ENCODE results near the gene SOX15. TPM values are rescaled to one million over a fixed set of nuclear protein-coding genes. Genes with fewer than 3 reads are reported as not detected.

Gene SOX15
- total and polyA plus RNA-seq, 5 donors from 2014 or later: not detected

DNA sequence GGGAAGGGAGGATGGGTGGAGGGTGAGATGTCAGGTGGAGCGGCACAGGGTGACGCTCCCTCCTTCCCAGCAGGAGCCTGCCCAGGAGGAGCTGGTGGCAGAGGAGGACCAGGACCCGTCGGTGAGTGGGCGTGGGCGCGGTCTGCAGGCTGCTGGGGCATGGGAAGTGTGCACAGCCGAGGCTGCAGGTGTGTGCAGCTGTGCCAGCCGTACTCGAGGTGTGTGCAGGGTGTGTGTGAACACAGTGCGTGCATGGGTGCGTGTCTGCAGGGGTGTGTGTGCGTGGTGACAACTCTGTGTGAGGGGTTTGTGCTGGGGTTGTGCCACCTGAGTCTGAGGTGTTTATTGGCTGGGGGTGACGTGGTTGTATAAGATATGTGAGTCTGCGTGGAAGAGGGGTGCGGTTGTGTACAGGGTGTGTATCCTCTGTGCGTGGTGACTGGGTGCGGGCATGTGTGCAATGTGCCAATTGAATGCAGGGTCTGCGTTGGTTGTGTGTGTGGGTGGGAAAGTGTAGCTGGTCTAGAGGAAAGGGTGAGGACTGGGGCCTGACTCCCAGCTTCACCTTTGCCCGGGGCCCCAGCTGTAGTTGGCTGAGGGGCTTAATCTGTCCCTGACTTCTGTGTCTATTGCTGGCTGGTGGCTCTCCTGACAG lies 40.4 kb downstream of the SOX15 start:
- Mint-ChIP-seq H3K4me1 (peaks cover 5 to 63% (median 47%) of the 10 kb centered on the region in 4 donors), H3K27me3 (no peaks in the 10 kb centered on the region), H3K4me3 (peak overlapping the region; percentile 89 to 96 (median 92)), H3K27ac (peak overlapping the region; percentile 88 to 97 (median 92)), H3K9me3 (no peaks in the 10 kb centered on the region), H3K36me3 (peaks cover 16% of the 10 kb centered on the region)
- DNase-seq (peak; percentile 15 to 87 (median 42)), ATAC-seq (ENCODE audit: low read depth in 2 of 2) (peak; percentile 56 to 63)
- H3K27me3 ChIP-seq (ENCODE audit: control insufficient read depth, insufficient read depth, low read length): no peaks in the 10 kb centered on the region
- H3K4me3 ChIP-seq (ENCODE audit: low read depth, low read length): peak overlapping the region; percentile 70
- H3K9me3 ChIP-seq (ENCODE audit: control insufficient read depth in 2 of 2, low read length in 2 of 2): no peaks in the 10 kb centered on the region
- no peaks in the 10 kb centered on the region for H3K36me3 ChIP-seq (ENCODE audit: control insufficient read depth, insufficient read depth, low read length)
- peaks cover 51% of the 10 kb centered on the region for H3K4me1 ChIP-seq (ENCODE audit: control insufficient read depth, insufficient read depth, low read length, poor library complexity, severe bottlenecking)
- H3K27ac ChIP-seq (ENCODE audit: insufficient read depth, low read length, poor library complexity, severe bottlenecking): peak overlapping the region; percentile 69

DNA sequence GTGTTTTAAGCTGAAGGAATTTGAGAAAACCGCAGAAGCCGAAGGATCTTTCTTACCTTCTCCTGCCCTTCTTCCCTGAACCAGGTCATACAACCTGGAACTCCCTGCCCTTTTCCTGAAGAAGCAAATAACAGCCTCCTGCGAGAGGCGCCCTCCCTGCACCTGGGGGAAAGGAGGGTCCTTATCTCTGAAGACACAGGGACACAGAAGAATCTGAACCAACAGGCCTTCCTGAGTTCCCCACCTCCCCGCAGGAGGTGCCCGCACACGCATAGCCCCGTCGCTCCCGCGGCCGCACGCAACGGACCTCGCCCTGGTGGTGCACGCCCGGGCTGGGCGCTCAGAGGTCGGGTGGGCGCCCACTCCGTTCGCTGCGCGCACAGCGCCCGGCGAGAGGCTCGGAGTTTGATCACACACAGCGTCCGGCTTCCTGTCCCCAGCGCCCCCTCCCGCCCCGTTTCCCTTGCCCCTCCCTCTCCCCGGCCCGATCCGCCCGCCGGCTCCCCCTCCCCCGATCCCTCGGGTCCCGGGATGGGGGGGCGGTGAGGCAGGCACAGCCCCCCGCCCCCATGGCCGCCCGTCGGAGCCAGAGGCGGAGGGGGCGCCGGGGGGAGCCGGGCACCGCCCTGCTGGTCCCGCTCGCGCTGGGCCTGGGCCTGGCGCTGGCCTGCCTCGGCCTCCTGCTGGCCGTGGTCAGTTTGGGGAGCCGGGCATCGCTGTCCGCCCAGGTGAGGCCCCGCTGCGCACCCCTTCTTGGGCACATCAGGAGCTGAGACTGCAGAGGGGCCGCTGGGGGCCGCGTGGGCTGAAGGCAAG lies 41.1 kb downstream of the SOX15 start, which contains the start of gene TNFSF12:
TNFSF12 (plus strand) TSS at position 474 of the 816 bp plus-strand sequence; CDS start at position 570, 96 bp downstream.
- no peaks in the 10 kb centered on the region for H3K36me3 ChIP-seq (ENCODE audit: control insufficient read depth, insufficient read depth, low read length)
- peak; percentile 35 to 42 for ATAC-seq (ENCODE audit: low read depth in 2 of 2)
- peak within 1 kb of the TSS; percentile 84 for H3K4me3 ChIP-seq (ENCODE audit: low read depth, low read length)
- H3K9me3 Mint-ChIP-seq: no peaks in the 10 kb centered on the region
- peak within 1 kb of the TSS; percentile 69 for H3K27ac ChIP-seq (ENCODE audit: insufficient read depth, low read length, poor library complexity, severe bottlenecking)
- peaks cover 5 to 60% (median 45%) of the 10 kb centered on the region in 4 donors for H3K4me1 Mint-ChIP-seq
- peaks cover 48% of the 10 kb centered on the region for H3K4me1 ChIP-seq (ENCODE audit: control insufficient read depth, insufficient read depth, low read length, poor library complexity, severe bottlenecking)
- H3K27me3 Mint-ChIP-seq: peaks cover under 1% of the 10 kb centered on the region
- H3K36me3 Mint-ChIP-seq: peaks cover 13% of the 10 kb centered on the region
- no peaks in the 10 kb centered on the region for H3K27me3 ChIP-seq (ENCODE audit: control insufficient read depth, insufficient read depth, low read length)
- H3K4me3 Mint-ChIP-seq: peak within 1 kb of the TSS; percentile 90 to 97 (median 92)
- peak; percentile 46 to 80 (median 56) for DNase-seq
- H3K9me3 ChIP-seq (ENCODE audit: control insufficient read depth in 2 of 2, low read length in 2 of 2): no peaks in the 10 kb centered on the region
- peak within 1 kb of the TSS; percentile 90 to 97 (median 97) for H3K27ac Mint-ChIP-seq

DNA sequence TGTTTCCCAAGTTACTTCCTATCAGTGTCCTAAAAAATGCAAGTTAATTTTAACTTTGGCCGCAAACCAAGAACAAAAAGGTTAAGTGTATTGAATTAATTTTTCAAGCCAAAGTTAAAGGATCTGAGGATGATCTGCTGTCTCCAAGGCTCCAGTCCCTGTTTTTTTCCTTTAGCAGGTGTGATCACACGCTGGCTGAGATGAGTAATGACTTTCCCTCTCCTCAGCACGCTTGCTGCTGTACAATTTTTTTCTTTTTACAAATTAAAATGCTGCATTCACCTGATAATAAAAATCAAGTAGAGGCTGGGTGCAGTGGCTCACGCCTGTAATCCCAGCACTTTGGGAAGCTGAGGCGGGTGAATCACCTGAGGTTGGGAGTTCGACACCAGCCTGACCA lies 45.0 kb downstream of the SOX15 start:
- H3K27me3 ChIP-seq (ENCODE audit: control insufficient read depth, insufficient read depth, low read length): no peaks in the 10 kb centered on the region
- Mint-ChIP-seq H3K27me3 (peaks cover 10% of the 10 kb centered on the region), H3K36me3 (peaks cover 4% of the 10 kb centered on the region), H3K9me3 (no peaks in the 10 kb centered on the region), H3K27ac (no peak overlapping the region), H3K4me3 (no peak overlapping the region), H3K4me1 (peaks cover 0 to 23% (median 16%) of the 10 kb centered on the region in 4 donors)
- no peaks in the 10 kb centered on the region for H3K36me3 ChIP-seq (ENCODE audit: control insufficient read depth, insufficient read depth, low read length)
- peaks cover 14% of the 10 kb centered on the region for H3K4me1 ChIP-seq (ENCODE audit: control insufficient read depth, insufficient read depth, low read length, poor library complexity, severe bottlenecking)
- no peak for DNase-seq
- no peak overlapping the region for H3K4me3 ChIP-seq (ENCODE audit: low read depth, low read length)
- H3K27ac ChIP-seq (ENCODE audit: insufficient read depth, low read length, poor library complexity, severe bottlenecking): no peak overlapping the region
- H3K9me3 ChIP-seq (ENCODE audit: control insufficient read depth in 2 of 2, low read length in 2 of 2): no peaks in the 10 kb centered on the region
- ATAC-seq (ENCODE audit: low read depth in 2 of 2): no peak

DNA sequence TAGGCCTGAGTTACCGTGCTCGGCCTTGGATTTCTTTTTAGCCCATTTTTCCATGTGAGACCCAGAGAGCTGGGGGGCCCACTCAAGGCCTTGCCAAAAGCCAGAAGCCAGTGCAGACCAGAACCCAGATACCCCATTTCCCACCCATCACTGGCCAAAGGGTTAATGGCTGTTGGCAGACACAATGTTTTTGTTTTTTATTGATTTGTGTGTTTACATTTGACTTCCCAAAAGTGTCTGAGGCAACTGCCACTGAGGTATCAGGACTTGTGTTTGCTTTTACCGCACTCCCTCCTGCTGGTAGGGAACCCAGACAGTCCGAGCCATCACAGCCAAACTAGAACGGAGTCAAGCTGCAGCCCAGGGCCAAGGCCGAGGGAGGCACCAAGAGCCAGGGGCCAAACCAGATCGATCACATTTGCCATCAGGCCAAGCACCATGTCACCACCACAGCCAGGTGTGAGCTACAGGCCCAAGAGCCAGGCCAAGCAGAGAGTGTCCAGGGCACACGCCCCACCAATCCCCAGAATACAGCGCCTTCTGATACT lies 48.7 kb downstream of the SOX15 start:
- peaks cover 0 to 5% (median 0%) of the 10 kb centered on the region in 4 donors for H3K4me1 Mint-ChIP-seq
- H3K36me3 ChIP-seq (ENCODE audit: control insufficient read depth, insufficient read depth, low read length): no peaks in the 10 kb centered on the region
- H3K4me1 ChIP-seq (ENCODE audit: control insufficient read depth, insufficient read depth, low read length, poor library complexity, severe bottlenecking): no peaks in the 10 kb centered on the region
- no peak for ATAC-seq (ENCODE audit: low read depth in 2 of 2)
- H3K27ac ChIP-seq (ENCODE audit: insufficient read depth, low read length, poor library complexity, severe bottlenecking): no peak overlapping the region
- H3K27me3 ChIP-seq (ENCODE audit: control insufficient read depth, insufficient read depth, low read length): no peaks in the 10 kb centered on the region
- peaks cover 0 to 6% of the 10 kb centered on the region in 2 experiments for H3K9me3 ChIP-seq (ENCODE audit: control insufficient read depth in 2 of 2, low read length in 2 of 2)
- peaks cover 10% of the 10 kb centered on the region for H3K27me3 Mint-ChIP-seq
- H3K4me3 Mint-ChIP-seq: no peak overlapping the region
- H3K36me3 Mint-ChIP-seq: peaks cover 4% of the 10 kb centered on the region
- DNase-seq: no peak
- no peak overlapping the region for H3K27ac Mint-ChIP-seq
- no peak overlapping the region for H3K4me3 ChIP-seq (ENCODE audit: low read depth, low read length)
- H3K9me3 Mint-ChIP-seq: no peaks in the 10 kb centered on the region

DNA sequence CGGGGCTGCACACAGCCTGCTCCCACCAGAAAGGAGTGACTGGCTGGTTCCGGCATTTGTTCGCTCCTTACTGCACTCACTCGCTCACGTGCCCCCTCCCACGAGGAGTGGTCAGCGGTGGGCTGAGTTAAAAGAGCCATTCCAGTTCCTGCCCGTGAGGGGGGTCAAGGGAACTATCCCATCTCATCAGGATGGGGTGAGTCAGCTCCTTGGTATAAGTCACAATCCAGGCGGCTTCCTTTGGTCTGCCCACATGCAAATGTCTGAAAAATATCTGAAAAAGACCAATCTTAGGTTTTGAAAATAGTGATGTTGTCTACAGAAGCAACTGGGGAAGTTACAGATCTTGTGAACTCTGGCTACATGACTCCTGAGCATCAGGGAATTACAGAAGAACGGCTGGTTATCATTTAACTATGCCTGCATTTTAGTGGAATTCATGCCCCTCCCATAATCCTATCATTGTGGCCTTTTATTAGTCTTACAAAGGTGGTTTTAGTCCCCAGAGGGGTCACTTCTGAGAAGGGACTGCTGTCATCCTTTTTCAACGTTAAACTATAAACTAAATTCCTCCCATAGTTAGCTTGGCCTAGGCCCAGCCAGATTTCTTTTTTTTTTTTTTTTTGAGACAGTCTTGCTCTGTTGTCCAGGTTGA lies 50.9 kb downstream of the SOX15 start:
- Histone ChIP-seq H3K9me3 (ENCODE audit: control insufficient read depth in 2 of 2, low read length in 2 of 2) (peaks cover 0 to 6% of the 10 kb centered on the region in 2 experiments), H3K36me3 (ENCODE audit: control insufficient read depth, insufficient read depth, low read length) (no peaks in the 10 kb centered on the region), H3K27me3 (ENCODE audit: control insufficient read depth, insufficient read depth, low read length) (no peaks in the 10 kb centered on the region), H3K4me1 (ENCODE audit: control insufficient read depth, insufficient read depth, low read length, poor library complexity, severe bottlenecking) (no peaks in the 10 kb centered on the region), H3K4me3 (ENCODE audit: low read depth, low read length) (no peak overlapping the region), H3K27ac (ENCODE audit: insufficient read depth, low read length, poor library complexity, severe bottlenecking) (no peak overlapping the region)
- H3K4me3 Mint-ChIP-seq: no peak overlapping the region
- ATAC-seq (ENCODE audit: low read depth in 2 of 2): no peak
- H3K27ac Mint-ChIP-seq: no peak overlapping the region
- peaks cover 0 to 5% (median 0%) of the 10 kb centered on the region in 4 donors for H3K4me1 Mint-ChIP-seq
- DNase-seq: no peak
- peaks cover 4% of the 10 kb centered on the region for H3K36me3 Mint-ChIP-seq
- no peaks in the 10 kb centered on the region for H3K9me3 Mint-ChIP-seq
- H3K27me3 Mint-ChIP-seq: peaks cover 10% of the 10 kb centered on the region

Other genes with a start within 250 kb of the SOX15 start
- gene KCTD11, start 237.9 kb downstream of the SOX15 start, total RNA-seq: 1.3 TPM
- 1 to 10 TPM; 2.6 to 4.0 (median 2.9) TPM for gene KCTD11, start 237.9 kb downstream of the SOX15 start, polyA plus RNA-seq
- not detected for gene TMEM95, start 234.9 kb downstream of the SOX15 start, total RNA-seq
- gene TMEM95, start 234.9 kb downstream of the SOX15 start, polyA plus RNA-seq: not detected
- 4.8 TPM for gene TNK1, start 209.0 kb downstream of the SOX15 start, total RNA-seq
- 1 to 10 TPM in 3 of 4 donors, under 1 TPM in 1; 0.42 to 3.8 (median 1.4) TPM for gene TNK1, start 209.0 kb downstream of the SOX15 start, polyA plus RNA-seq
- gene PLSCR3, start 195.6 kb downstream of the SOX15 start, total RNA-seq: 113 TPM
- gene PLSCR3, start 195.6 kb downstream of the SOX15 start, polyA plus RNA-seq: 100 to 1,000 TPM; 148 to 174 (median 153) TPM
- gene TMEM256, start 186.0 kb downstream of the SOX15 start, total RNA-seq: 23.0 TPM
- 10 to 100 TPM; 64.9 to 80.9 (median 66.7) TPM for gene TMEM256, start 186.0 kb downstream of the SOX15 start, polyA plus RNA-seq
- 3.6 TPM for gene NLGN2, start 182.2 kb downstream of the SOX15 start, total RNA-seq
- gene NLGN2, start 182.2 kb downstream of the SOX15 start, polyA plus RNA-seq: not detected
- gene SPEM1, start 169.8 kb downstream of the SOX15 start, total RNA-seq: not detected
- gene SPEM1, start 169.8 kb downstream of the SOX15 start, polyA plus RNA-seq: not detected
- gene SPEM2, start 164.5 kb downstream of the SOX15 start, total RNA-seq: not detected
- not detected for gene SPEM2, start 164.5 kb downstream of the SOX15 start, polyA plus RNA-seq
- gene SPEM3, start 161.2 kb downstream of the SOX15 start, total RNA-seq: not detected
- gene SPEM3, start 161.2 kb downstream of the SOX15 start, polyA plus RNA-seq: not detected
- 16.8 TPM for gene TMEM102, start 154.7 kb downstream of the SOX15 start, total RNA-seq
- gene TMEM102, start 154.7 kb downstream of the SOX15 start, polyA plus RNA-seq: 10 to 100 TPM; 22.3 to 28.4 (median 24.2) TPM
- 3.3 TPM for gene FGF11, start 150.6 kb downstream of the SOX15 start, total RNA-seq
- gene FGF11, start 150.6 kb downstream of the SOX15 start, polyA plus RNA-seq: under 1 TPM in 3 of 4 donors, not detected in 1; 0.07 to 0.27 (median 0.18) TPM
- gene CHRNB1, start 145.0 kb downstream of the SOX15 start, total RNA-seq: 7.6 TPM
- 10 to 100 TPM; 18.0 to 28.7 (median 27.0) TPM for gene CHRNB1, start 145.0 kb downstream of the SOX15 start, polyA plus RNA-seq
- 53.5 TPM for gene ZBTB4, start 110.5 kb downstream of the SOX15 start, total RNA-seq
- 10 to 100 TPM in 3 of 4 donors, 1 to 10 TPM in 1; 8.3 to 14.0 (median 11.0) TPM for gene ZBTB4, start 110.5 kb downstream of the SOX15 start, polyA plus RNA-seq
- not detected for gene SLC35G6, start 108.6 kb downstream of the SOX15 start, total RNA-seq
- not detected for gene SLC35G6, start 108.6 kb downstream of the SOX15 start, polyA plus RNA-seq
- gene POLR2A, start 105.7 kb downstream of the SOX15 start, total RNA-seq: 568 TPM
- 10 to 100 TPM; 32.3 to 44.0 (median 37.2) TPM for gene POLR2A, start 105.7 kb downstream of the SOX15 start, polyA plus RNA-seq
- 46.9 TPM for gene TNFSF12, start 41.0 kb downstream of the SOX15 start, total RNA-seq
- gene TNFSF12, start 41.0 kb downstream of the SOX15 start, polyA plus RNA-seq: 10 to 100 TPM; 35.5 to 49.6 (median 41.9) TPM
- gene TNFSF13, start 31.3 kb downstream of the SOX15 start, total RNA-seq: 1.6 TPM
- gene TNFSF13, start 31.3 kb downstream of the SOX15 start, polyA plus RNA-seq: under 1 TPM in 3 of 4 donors, not detected in 1; 0.41 to 0.52 (median 0.44) TPM
- 30.7 TPM for gene SENP3, start 28.2 kb downstream of the SOX15 start, total RNA-seq
- 10 to 100 TPM; 10.1 to 16.1 (median 11.8) TPM for gene SENP3, start 28.2 kb downstream of the SOX15 start, polyA plus RNA-seq
- 0.25 TPM for gene CD68, start 10.5 kb downstream of the SOX15 start, total RNA-seq
- gene CD68, start 10.5 kb downstream of the SOX15 start, polyA plus RNA-seq: 1 to 10 TPM in 1 of 4 donors, under 1 TPM in 2, not detected in 1; 0.65 to 1.2 (median 0.89) TPM
- 40.0 TPM for gene MPDU1, start 6.2 kb downstream of the SOX15 start, total RNA-seq
- 10 to 100 TPM; 41.0 to 63.7 (median 48.4) TPM for gene MPDU1, start 6.2 kb downstream of the SOX15 start, polyA plus RNA-seq
- 28.7 TPM for gene FXR2, start 24.8 kb upstream of the SOX15 start, total RNA-seq
- gene FXR2, start 24.8 kb upstream of the SOX15 start, polyA plus RNA-seq: 10 to 100 TPM in 2 of 4 donors, 1 to 10 TPM in 2; 9.7 to 13.9 (median 10.4) TPM
- gene SAT2, start 37.7 kb upstream of the SOX15 start, total RNA-seq: 36.9 TPM
- gene SAT2, start 37.7 kb upstream of the SOX15 start, polyA plus RNA-seq: 10 to 100 TPM; 26.7 to 36.5 (median 30.3) TPM
- not detected for gene SHBG, start 40.0 kb upstream of the SOX15 start, total RNA-seq
- gene SHBG, start 40.0 kb upstream of the SOX15 start, polyA plus RNA-seq: not detected
- not detected for gene ATP1B2, start 60.8 kb upstream of the SOX15 start, total RNA-seq
- gene ATP1B2, start 60.8 kb upstream of the SOX15 start, polyA plus RNA-seq: not detected
- 61.3 TPM for gene TP53, start 97.4 kb upstream of the SOX15 start, total RNA-seq
- 10 to 100 TPM; 29.4 to 35.1 (median 32.1) TPM for gene TP53, start 97.4 kb upstream of the SOX15 start, polyA plus RNA-seq
- gene WRAP53, start 98.4 kb upstream of the SOX15 start, total RNA-seq: 7.9 TPM
- gene WRAP53, start 98.4 kb upstream of the SOX15 start, polyA plus RNA-seq: 10 to 100 TPM; 11.1 to 16.4 (median 12.0) TPM
- not detected for gene EFNB3, start 115.1 kb upstream of the SOX15 start, total RNA-seq
- gene EFNB3, start 115.1 kb upstream of the SOX15 start, polyA plus RNA-seq: not detected
- gene DNAH2, start 127.7 kb upstream of the SOX15 start, total RNA-seq: not detected
- gene DNAH2, start 127.7 kb upstream of the SOX15 start, polyA plus RNA-seq: not detected
- 255 TPM for gene KDM6B, start 244.1 kb upstream of the SOX15 start, total RNA-seq
- under 1 TPM; 0.30 to 0.74 (median 0.42) TPM for gene KDM6B, start 244.1 kb upstream of the SOX15 start, polyA plus RNA-seq

All from CD4-positive, CD25-positive, alpha-beta regulatory T cell (primary cell).